GM12891 (cell line): ENCODE measurements around the gene PPP1R1B.

ENCODE experiments used
- DNase-seq: peaks from one replicate; pipeline ENCODE4 v3.0.0; 2011; ENCODE audit warnings: low spot score; ENCODE audit not compliant: insufficient read length
- FAIRE-seq: peaks from 2 replicates; lab custom pipeline; 2011; peaks lifted over from hg19 to GRCh38; lab: Jason Lieb, UNC
- PAX5 ChIP-seq: IDR thresholded peaks from 2 replicates; pipeline ENCODE4 v1.6.1; 2011; ENCODE audit warnings: low read length, moderate library complexity, mild to moderate bottlenecking; ENCODE audit not compliant: insufficient read depth, severe bottlenecking
- POLR2A ChIP-seq: IDR thresholded peaks from 2 replicates; pipeline ENCODE4 v1.6.1; 2011; ENCODE audit warnings: low read depth, low read length, control low read depth
- POLR2AphosphoS5 ChIP-seq: IDR thresholded peaks from 2 replicates; pipeline ENCODE4 v1.6.1; 2011; ENCODE audit warnings: low read depth, low read length, control low read depth
- POU2F2 ChIP-seq: IDR thresholded peaks from 2 replicates; pipeline ENCODE4 v1.6.1; 2011; ENCODE audit warnings: low read depth, mild to moderate bottlenecking, control low read depth, low read length, moderate library complexity
- SPI1 ChIP-seq: IDR thresholded peaks from 2 replicates; pipeline ENCODE4 v1.6.1; 2011; ENCODE audit warnings: low read depth, low read length, control low read depth
- TAF1 ChIP-seq: IDR thresholded peaks from 2 replicates; pipeline ENCODE4 v1.6.1; 2011; ENCODE audit warnings: low read depth, low read length, control low read depth

PPP1R1B gene

GRCh38 chr17:39683295-39683939 lies 56.7 kb downstream of the PPP1R1B start:
- TF ChIP-seq POU2F2 (no peak), SPI1 (no peak), POLR2A (no peak), TAF1 (no peak), PAX5 (no peak), POLR2AphosphoS5 (no peak)
- DNase-seq (no peak), FAIRE-seq (no peak)

- DNase-seq (no peak), FAIRE-seq (no peak)
- no peak for TF ChIP-seq SPI1
- no peak for TF ChIP-seq POU2F2
- no peak for TF ChIP-seq POLR2AphosphoS5
- no peak for TF ChIP-seq TAF1
- TF ChIP-seq POLR2A = no peak
- no peak for TF ChIP-seq PAX5
These were observed 57.8 kb downstream of the PPP1R1B start for GRCh38 chr17:39684369-39685192.
